Erythroblast (primary cell): ENCODE results near the gene RBPJ.

Experiments
- GATA1 ChIP-seq: IDR thresholded peaks from 2 replicates; pipeline ENCODE4 v1.6.1; 2011; ENCODE audit warnings: low read depth, mild to moderate bottlenecking, control low read depth, low read length, moderate library complexity
- POLR2A ChIP-seq: IDR thresholded peaks from 2 replicates; pipeline ENCODE4 v1.6.1; 2011; ENCODE audit warnings: mild to moderate bottlenecking, low read length

- TF ChIP-seq POLR2A (no peak), GATA1 (no peak)
These were observed 28.7 kb downstream of the RBPJ start for GRCh38 chr4:26349496-26349895.
